Keratinocyte (primary cell): ENCODE data around the gene PALM2AKAP2. TPM values are rescaled to one million over a fixed set of nuclear protein-coding genes. Genes with fewer than 3 reads are reported as not detected.

Experiments
- DNase-seq: peaks from one replicate; pipeline ENCODE4 v3.0.0-alpha.2; 2011; ENCODE audit warnings: low read depth, missing footprints, low spot score
- FAIRE-seq: peaks from 2 replicates; lab custom pipeline; 2011; peaks lifted over from hg19 to GRCh38; lab: Jason Lieb, UNC
- H2AFZ ChIP-seq: 2 replicates; pipeline ENCODE4 v1.6.0; 2012; ENCODE audit warnings: low read length, control low read depth, inconsistent platforms; ENCODE audit not compliant: control insufficient read depth
- H3K27ac ChIP-seq: 2 replicates; pipeline ENCODE4 v1.5.1; 2011; ENCODE audit warnings: low read length; ENCODE audit not compliant: control insufficient read depth, insufficient read depth
- H3K27me3 ChIP-seq: 3 replicates; pipeline ENCODE4 v1.6.0; 2011; ENCODE audit warnings: low read length; ENCODE audit not compliant: control insufficient read depth, insufficient read depth; ENCODE audit errors: extremely low read depth
- H3K36me3 ChIP-seq, 2 experiments: 2 replicates in 1 of 2; 3 replicates in 1 of 2; pipeline ENCODE4 v1.5.1; 2011; ENCODE audit warnings: low read length in 2 of 2, mild to moderate bottlenecking in 1 of 2; ENCODE audit not compliant: control insufficient read depth in 2 of 2, insufficient read depth in 2 of 2; ENCODE audit errors: extremely low read depth in 1 of 2
- H3K4me1 ChIP-seq: 3 replicates; pipeline ENCODE4 v1.5.1; 2011; ENCODE audit warnings: low read length; ENCODE audit not compliant: control insufficient read depth, insufficient read depth; ENCODE audit errors: extremely low read depth
- H3K4me2 ChIP-seq: 3 replicates; pipeline ENCODE4 v1.6.0; 2011; ENCODE audit warnings: low read depth, low read length; ENCODE audit not compliant: control insufficient read depth, insufficient read depth; ENCODE audit errors: extremely low read depth
- H3K4me3 ChIP-seq, 3 experiments: fragments of 200-600 bp in 1 of 3; sonication (generic) in 1 of 3; 2 replicates in 2 of 3; 3 replicates in 1 of 3; pipeline ENCODE4 v1.5.1; 2011 to 2016; ENCODE audit warnings: low read length in 3 of 3, mild to moderate bottlenecking in 3 of 3, control low read depth in 2 of 3, inconsistent platforms in 1 of 3, low read depth in 1 of 3, mixed read lengths in 1 of 3, mixed run types in 1 of 3, moderate library complexity in 1 of 3; ENCODE audit not compliant: control insufficient read depth in 2 of 3, insufficient read depth in 2 of 3; ENCODE audit errors: extremely low read depth in 1 of 3
- H3K79me2 ChIP-seq: 2 replicates; pipeline ENCODE4 v1.6.0; 2012; ENCODE audit warnings: low read length; ENCODE audit not compliant: control insufficient read depth, insufficient read depth
- H3K9ac ChIP-seq: 3 replicates; pipeline ENCODE4 v1.6.0; 2011; ENCODE audit warnings: low read length; ENCODE audit not compliant: control insufficient read depth, insufficient read depth; ENCODE audit errors: extremely low read depth
- H3K9me1 ChIP-seq: 3 replicates; pipeline ENCODE4 v1.6.0; 2011; ENCODE audit warnings: low read length; ENCODE audit not compliant: control insufficient read depth, insufficient read depth; ENCODE audit errors: extremely low read depth
- H3K9me3 ChIP-seq: 2 replicates; pipeline ENCODE4 v1.5.1; 2012; ENCODE audit warnings: low read depth, low read length; ENCODE audit not compliant: control insufficient read depth
- H4K20me1 ChIP-seq: 3 replicates; pipeline ENCODE4 v1.6.0; 2011; ENCODE audit warnings: low read length; ENCODE audit not compliant: control insufficient read depth, insufficient read depth; ENCODE audit errors: extremely low read depth
- CTCF ChIP-seq, 3 experiments: IDR thresholded peaks in 1 of 3; conservative IDR thresholded peaks in 1 of 3; optimal IDR thresholded peaks in 1 of 3; 2 replicates in 2 of 3; 3 replicates in 1 of 3; pipeline versions ENCODE3 to v1.5.1; 2011; ENCODE audit warnings: low read length in 3 of 3, mild to moderate bottlenecking in 3 of 3, moderate library complexity in 2 of 3, control low read depth in 1 of 3, inconsistent platforms in 1 of 3; ENCODE audit not compliant: insufficient read depth in 2 of 3; ENCODE audit errors: extremely low read depth in 1 of 3
- EZH2 ChIP-seq: IDR thresholded peaks from one replicate; pipeline ENCODE4 v1.6.1; 2012; ENCODE audit warnings: inconsistent platforms, mild to moderate bottlenecking, low read length, moderate library complexity
- dilution Hi-C: fragments of 300-500 bp; cut with MboI; formaldehyde crosslinking; loops from one replicate; pipeline ENCODE4 v1.7.0; 2020; ENCODE audit warnings: low sequenced_read_pairs; ENCODE audit not compliant: extremely low pct_ligation_motif_present
- polyA plus RNA-seq, 5 experiments: library from polyadenylated mRNA; depleted of rRNA in 3 of 5; stranded (reverse) in 3 of 5; stranded (forward) in 1 of 5; unstranded in 1 of 5; fragments of >200 nt; gene quantifications; 1 replicate in 1 of 5; 2 replicates in 3 of 5; 3 replicates in 1 of 5; pipeline versions ENCODE4 v1.2.1 to v1.2.3, GENCODE V29; 2011 to 2012; ENCODE audit warnings: missing spikeins in 2 of 5, low read depth in 1 of 5, low replicate concordance in 1 of 5

Gene PALM2AKAP2
- polyA plus RNA-seq, 1 donor (not counting 4 experiments of a cell fraction or from before 2014, with no cell fraction given), result 3.6 TPM

- Histone ChIP-seq H3K9me3 (no peaks in the 10 kb centered on the region), H3K9ac (no peak overlapping the region), H3K79me2 (no peaks in the 10 kb centered on the region), H3K4me3 (no peak overlapping the region), H3K36me3 (no peaks in the 10 kb centered on the region), H3K4me2 (no peak overlapping the region), H3K4me1 (no peaks in the 10 kb centered on the region), H3K9me1 (no peaks in the 10 kb centered on the region), H2AFZ (no peak overlapping the region), H3K27ac (no peak overlapping the region), H4K20me1 (no peaks in the 10 kb centered on the region), H3K27me3 (no peaks in the 10 kb centered on the region)
- FAIRE-seq (no peak), DNase-seq (no peak)
- dilution Hi-C loops, result no loop called here
- no peak for TF ChIP-seq CTCF (optimal IDR thresholded peaks at IDR 0.05 in 1 of 3, IDR thresholded peaks at IDR 0.05 in 1 of 3, conservative IDR thresholded peaks at IDR 0.05 in 1 of 3; ENCODE audit: extremely low read depth in 1 of 3, insufficient read depth in 2 of 3, low read length in 3 of 3)
- no peak for TF ChIP-seq EZH2
Measured at GRCh38 chr9:109828254-109828653, 48.3 kb downstream of the PALM2AKAP2 start.
